GM12891 (cell line): ENCODE data around the gene NOSTRIN.

Experiments used
- PAX5 ChIP-seq: IDR thresholded peaks from 2 replicates; pipeline ENCODE4 v1.6.1; 2011; ENCODE audit warnings: low read length, moderate library complexity, mild to moderate bottlenecking; ENCODE audit not compliant: insufficient read depth, severe bottlenecking
- POLR2A ChIP-seq: IDR thresholded peaks from 2 replicates; pipeline ENCODE4 v1.6.1; 2011; ENCODE audit warnings: low read depth, low read length, control low read depth
- POLR2AphosphoS5 ChIP-seq: IDR thresholded peaks from 2 replicates; pipeline ENCODE4 v1.6.1; 2011; ENCODE audit warnings: low read depth, low read length, control low read depth
- TAF1 ChIP-seq: IDR thresholded peaks from 2 replicates; pipeline ENCODE4 v1.6.1; 2011; ENCODE audit warnings: low read depth, low read length, control low read depth

DNA sequence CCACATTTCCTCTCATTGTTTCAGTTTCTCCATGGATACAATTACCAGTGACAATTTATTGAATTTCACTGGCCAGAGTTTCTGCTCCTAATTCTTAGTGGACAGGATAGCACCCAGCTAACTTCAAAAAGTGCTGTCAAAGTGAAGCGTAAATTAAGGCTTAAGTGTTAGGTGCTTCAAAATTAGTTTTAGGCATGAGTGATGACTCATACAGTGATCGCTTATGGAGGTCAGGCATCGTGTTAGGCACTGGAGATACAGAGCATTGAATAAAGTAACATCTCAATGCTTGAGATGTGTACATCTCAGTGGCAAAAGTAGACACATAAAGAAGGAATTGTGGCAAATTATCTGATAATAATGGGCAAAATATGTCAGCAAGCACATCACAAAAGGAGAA, 40.8 kb downstream of the NOSTRIN start:
- TF ChIP-seq POLR2A = no peak
- no peak for TF ChIP-seq POLR2AphosphoS5
- TF ChIP-seq TAF1 = no peak
- TF ChIP-seq PAX5 = no peak
